Coronary artery (tissue), 2 donors: ENCODE measurements around the gene DGKD.

Source experiments
- DNase-seq: peaks from one replicate; pipeline ENCODE4 v3.0.0-alpha.2; 2017; ENCODE audit warnings: low spot score
- H3K27ac ChIP-seq, 2 donors: fragments of 200-600 bp; sonication (generic); one replicate each; pipeline ENCODE4 v1.5.1; 2016 to 2019
- H3K4me3 ChIP-seq: fragments of 200-600 bp; sonication (generic); 2 replicates; pipeline ENCODE4 v1.5.1; 2016; ENCODE audit warnings: mild to moderate bottlenecking, moderate library complexity
- CTCF ChIP-seq: fragments of 200-600 bp; sonication (generic); IDR thresholded peaks from one replicate; pipeline ENCODE4 v1.5.1; 2019; ENCODE audit warnings: antibody characterized with exemption

The DGKD gene

GRCh38 chr2:233459426-233459825 is 105.1 kb downstream of the DGKD start:
- TF ChIP-seq CTCF = no peak
- DNase-seq = no peak
- H3K27ac ChIP-seq = no peak overlapping the region
- no peak overlapping the region for H3K4me3 ChIP-seq

- Histone ChIP-seq H3K27ac (no peak overlapping the region), H3K4me3 (no peak overlapping the region)
- DNase-seq = no peak
- no peak for TF ChIP-seq CTCF
These were observed 106.6 kb downstream of the DGKD start for GRCh38 chr2:233460726-233461441.

GRCh38 chr2:233461481-233461891 is 107.2 kb downstream of the DGKD start:
- no peak overlapping the region for H3K4me3 ChIP-seq
- no peak overlapping the region for H3K27ac ChIP-seq
- no peak for TF ChIP-seq CTCF
- no peak for DNase-seq

GRCh38 chr2:233462202-233462785 is 108.0 kb downstream of the DGKD start:
- Histone ChIP-seq H3K27ac (no peak overlapping the region), H3K4me3 (no peak overlapping the region)
- TF ChIP-seq CTCF = no peak
- no peak for DNase-seq

- no peak for TF ChIP-seq CTCF
- no peak for DNase-seq
- no peak overlapping the region for H3K27ac ChIP-seq
- no peak overlapping the region for H3K4me3 ChIP-seq
These were observed 108.7 kb downstream of the DGKD start for GRCh38 chr2:233462826-233463470.

GRCh38 chr2:233463586-233463985 is 109.3 kb downstream of the DGKD start:
- Histone ChIP-seq H3K4me3 (no peak overlapping the region), H3K27ac (no peak overlapping the region)
- TF ChIP-seq CTCF = no peak
- no peak for DNase-seq

- no peak for TF ChIP-seq CTCF
- no peak overlapping the region for H3K4me3 ChIP-seq
- no peak overlapping the region for H3K27ac ChIP-seq
- no peak for DNase-seq
These were observed 109.8 kb downstream of the DGKD start for GRCh38 chr2:233464056-233464455.
